PC-3 (cell line): ENCODE data around the gene ZNF221. TPM values are rescaled to one million over a fixed set of nuclear protein-coding genes. Genes with fewer than 3 reads are reported as not detected.

Experiments
- ATAC-seq: fragments of 200-7000 bp; cut with Tn5 transposase; 2 replicates; pipeline ENCODE4 v1.9.1; 2020; ENCODE audit warnings: mild to moderate bottlenecking, moderate library complexity
- BruUV-seq: library from RNA; stranded (reverse); fragments of 400-500 nt; replicated peaks from 2 replicates; lab custom pipeline; 2021; lab: Mats Ljungman, UMichigan
- CTCF ChIA-PET: fragments of 300-600 bp; sonication (Branson Sonifier 250); formaldehyde crosslinking; loops from one replicate; lab custom pipeline; 2022; ENCODE audit warnings: antibody characterized with exemption; lab: Charles Lee
- POLR2A ChIA-PET: fragments of 300-600 bp; sonication (Branson Sonifier 250); formaldehyde crosslinking; loops from one replicate; lab custom pipeline; 2022; ENCODE audit warnings: antibody characterized with exemption; ENCODE audit not compliant: unreplicated experiment; lab: Charles Lee
- DNase-seq: peaks from one replicate; pipeline ENCODE4 v3.0.0-alpha.2; 2015
- H2AFZ ChIP-seq: fragments of 300-600 bp; sonication (generic); 2 replicates; pipeline ENCODE4 v1.6.0; 2016; ENCODE audit warnings: antibody characterized with exemption, low read length
- H3F3A ChIP-seq: fragments of 300-600 bp; sonication (generic); one replicate; pipeline ENCODE4 v1.6.0; 2017; ENCODE audit warnings: antibody characterized with exemption, low read length, control low read depth, mild to moderate bottlenecking; ENCODE audit not compliant: unreplicated experiment
- H3K27ac ChIP-seq: fragments of 300-600 bp; sonication (generic); 2 replicates; pipeline ENCODE4 v1.5.1; 2016; ENCODE audit warnings: mild to moderate bottlenecking, low read length
- H3K27me3 ChIP-seq: fragments of 300-600 bp; sonication (generic); 2 replicates; pipeline ENCODE4 v1.6.1; 2016; ENCODE audit warnings: low read length, mixed read lengths
- H3K36me3 ChIP-seq: fragments of 300-600 bp; sonication (generic); 2 replicates; pipeline ENCODE4 v1.6.1; 2016; ENCODE audit warnings: low read depth, mixed run types, low read length, mixed read lengths
- H3K4me1 ChIP-seq: fragments of 300-600 bp; sonication (generic); 2 replicates; pipeline ENCODE4 v1.5.1; 2016; ENCODE audit warnings: low read length; ENCODE audit not compliant: insufficient read depth
- H3K4me2 ChIP-seq: fragments of 300-600 bp; sonication (generic); 2 replicates; pipeline ENCODE4 v1.6.0; 2016; ENCODE audit warnings: low read length
- H3K4me3 ChIP-seq: fragments of 300-600 bp; sonication (generic); 2 replicates; pipeline ENCODE4 v1.5.1; 2016; ENCODE audit warnings: mild to moderate bottlenecking, low read length, mixed read lengths
- H3K79me2 ChIP-seq: fragments of 300-600 bp; sonication (generic); 2 replicates; pipeline ENCODE4 v1.6.1; 2017; ENCODE audit warnings: low read length, mixed read lengths
- H3K9ac ChIP-seq: fragments of 300-600 bp; sonication (generic); 2 replicates; pipeline ENCODE4 v1.6.0; 2016; ENCODE audit warnings: mild to moderate bottlenecking, low read length
- H3K9me2 ChIP-seq: fragments of 300-600 bp; sonication (generic); replicated peaks from 2 replicates; pipeline ENCODE4 v1.6.1; 2016; ENCODE audit warnings: mixed run types, low read length, mixed read lengths
- H3K9me3 ChIP-seq: fragments of 300-600 bp; sonication (generic); 2 replicates; pipeline ENCODE4 v1.6.1; 2016; ENCODE audit warnings: low read length, mixed read lengths
- H4K20me1 ChIP-seq: fragments of 300-600 bp; sonication (generic); 2 replicates; pipeline ENCODE4 v1.6.1; 2016; ENCODE audit warnings: low read length, mixed read lengths
- CTCF ChIP-seq: fragments of 300-600 bp; sonication (generic); conservative IDR thresholded peaks from 2 replicates; pipeline ENCODE4 v1.5.1; 2017; ENCODE audit warnings: antibody characterized with exemption, low read depth, mild to moderate bottlenecking, low read length
- EZH2 ChIP-seq: fragments of 300-600 bp; sonication (generic); IDR thresholded peaks from one replicate; pipeline ENCODE4 v1.6.1; 2017; ENCODE audit warnings: antibody characterized with exemption, mild to moderate bottlenecking, low read length; ENCODE audit not compliant: unreplicated experiment
- EZH2phosphoT487 ChIP-seq: fragments of 300-600 bp; sonication (generic); IDR thresholded peaks from 2 replicates; pipeline ENCODE4 v1.6.1; 2018; ENCODE audit warnings: mild to moderate bottlenecking, antibody characterized with exemption, low read length, borderline replicate concordance
- intact Hi-C: fragments of 100-400 bp; cut with micrococcal nuclease; formaldehyde crosslinking; loops from 2 replicates; pipeline ENCODE4 v1.9.0; 2023
- total RNA-seq: library from RNA; depleted of rRNA; stranded (reverse); fragments of >200 nt; gene quantifications from 2 replicates; pipeline ENCODE4 v1.2.3, GENCODE V29; 2014

ZNF221 gene
- total RNA-seq, 1 experiment from 2014 or later = 0.55 TPM

DNA sequence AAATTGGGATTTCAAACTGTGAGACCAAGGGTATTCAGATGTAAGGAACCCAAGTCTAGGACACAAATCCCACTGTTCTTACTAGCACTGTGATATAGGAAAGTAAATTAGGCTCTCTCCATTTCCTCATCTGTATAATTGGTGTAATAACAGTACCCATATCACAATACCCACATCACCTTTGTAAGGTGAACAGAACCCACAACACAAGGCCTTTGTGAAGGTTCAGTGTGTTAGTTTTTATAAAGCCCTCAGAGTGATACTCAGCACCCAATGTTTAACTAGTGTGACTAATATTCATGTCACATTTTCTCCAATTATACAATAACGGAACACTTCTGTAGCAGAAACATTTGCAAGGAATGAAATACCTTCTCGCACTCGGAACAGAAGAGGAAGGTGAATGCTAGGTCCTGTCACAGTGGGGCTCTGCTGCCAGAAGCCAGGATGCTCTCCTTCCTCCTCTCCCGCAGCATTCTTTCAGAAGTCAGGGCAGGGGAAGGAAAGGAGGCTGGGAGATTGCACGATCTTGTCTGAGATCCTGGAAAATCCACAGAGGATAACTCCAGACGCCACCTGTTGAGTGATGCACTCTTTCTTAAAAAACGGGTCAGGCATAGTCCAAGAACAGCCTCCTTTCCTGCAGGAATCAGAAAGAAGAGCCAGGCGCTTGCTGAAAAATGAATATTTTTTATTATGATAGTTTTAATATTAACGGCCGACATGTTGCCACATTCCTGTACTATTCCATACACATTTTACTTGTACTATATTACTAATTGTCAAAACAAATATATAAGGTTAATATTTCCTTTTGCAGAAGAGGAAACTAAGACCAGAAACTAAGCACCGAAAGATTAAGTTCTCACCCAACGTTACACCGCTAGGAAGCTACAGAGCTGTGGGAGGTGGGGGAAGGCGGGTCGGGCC lies 16.7 kb upstream of the ZNF221 start:
- BruUV-seq = TSS peak; percentile 58
- peak overlapping the region; percentile 90 for H3K4me3 ChIP-seq
- H3K27me3 ChIP-seq = no peaks in the 10 kb centered on the region
- peaks cover 13% of the 10 kb centered on the region; the same call in 1 of the 2 replicates for H3K36me3 ChIP-seq
- H4K20me1 ChIP-seq = no peaks in the 10 kb centered on the region
- H3F3A ChIP-seq = no peaks in the 10 kb centered on the region
- ATAC-seq (peak; percentile 44; the same call in 1 of the 2 replicates), DNase-seq (peak; percentile 51)
- peak overlapping the region; percentile 84 for H3K9ac ChIP-seq
- POLR2A ChIA-PET = no interaction called here
- H3K9me3 ChIP-seq = 0 out of 2 replicates have a peak, but pooled peaks cover under 1% of the 10 kb centered on the region
- intact Hi-C loops = loop anchor here (2.0 kb wide), 1 partner anchor 16 kb away; the partner anchor contains the start of gene ZNF221
- H3K9me2 ChIP-seq = no peaks in the 10 kb centered on the region
- peaks cover 7% of the 10 kb centered on the region; the same call in 1 of the 2 replicates for H3K4me1 ChIP-seq
- peak overlapping the region; percentile 94 for H2AFZ ChIP-seq
- TF ChIP-seq CTCF = no peak; the same call in 1 of the 2 replicates
- no peak for TF ChIP-seq EZH2phosphoT487
- no peak for TF ChIP-seq EZH2
- CTCF ChIA-PET = interaction anchor here (0.9 kb wide), 1 partner anchor 115 kb away, joined by 4 read pairs; no protein-coding TSS in a partner anchor
- H3K79me2 ChIP-seq = no peaks in the 10 kb centered on the region; the same call in 1 of the 2 replicates
- H3K27ac ChIP-seq = no peak overlapping the region
- H3K4me2 ChIP-seq = peak overlapping the region; percentile 88

DNA sequence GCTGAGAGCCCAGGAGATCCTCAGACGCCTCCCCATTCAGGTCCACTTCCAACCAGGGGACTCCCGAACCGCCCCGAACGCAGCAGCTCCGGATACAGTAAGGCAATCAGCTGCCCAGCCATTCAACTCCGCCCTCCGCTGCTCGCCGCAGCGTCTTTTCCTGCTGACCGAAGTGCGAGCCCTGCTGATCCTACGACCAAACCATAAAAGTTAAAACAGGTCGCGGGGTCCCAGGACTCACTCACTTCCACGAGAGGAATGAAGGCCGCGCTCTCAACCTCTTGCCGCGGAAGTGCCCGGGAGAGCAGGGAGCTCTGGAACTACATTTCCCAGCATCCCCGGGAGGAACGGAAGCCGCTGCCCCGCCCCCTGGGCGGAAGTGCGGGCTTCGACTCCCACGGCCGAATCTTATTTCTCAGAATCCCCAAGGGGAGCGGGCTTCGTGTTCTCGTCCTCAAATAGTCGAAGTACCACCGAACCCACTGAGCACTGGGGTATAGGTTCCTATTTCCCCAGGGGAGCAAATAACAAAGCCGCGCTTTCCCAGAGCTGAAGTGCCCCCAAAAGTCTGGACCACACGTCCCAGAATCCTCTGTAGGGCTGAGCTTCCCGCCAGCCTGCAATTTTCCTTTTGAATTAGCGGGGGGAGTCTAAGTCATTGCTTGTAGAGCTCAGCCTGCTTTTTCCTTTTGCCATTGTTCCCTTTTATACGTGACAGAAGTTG lies 15.9 kb upstream of the ZNF221 start, which contains the start of gene ZNF45:
TSS of gene ZNF45 (minus strand) at position 298 of the 724 bp plus-strand sequence. CDS start 13,097 bp downstream, outside the sequence.
- ChIA-PET POLR2A (no interaction called here), CTCF (interaction anchor here (0.6 to 0.9 kb wide), 2 partner anchors 16 to 116 kb away, joined by 4 read pairs; partner anchors contain the start of gene ZNF221)
- peak; percentile 94 for ATAC-seq
- no peaks in the 10 kb centered on the region for H3K9me2 ChIP-seq
- peak; percentile 80 for DNase-seq
- no peaks in the 10 kb centered on the region; the same call in 1 of the 2 replicates for H3K79me2 ChIP-seq
- no peaks in the 10 kb centered on the region for H3K27me3 ChIP-seq
- no peaks in the 10 kb centered on the region for H4K20me1 ChIP-seq
- BruUV-seq = TSS peak; percentile 35
- H2AFZ ChIP-seq = peak within 1 kb of the TSS; percentile 94
- intact Hi-C loops = loop anchor here (1.0 to 2.0 kb wide), 2 partner anchors 16 to 178 kb away; partner anchors contain the start of genes ZNF221 and ZNF225
- H3K4me1 ChIP-seq = peaks cover 7% of the 10 kb centered on the region; the same call in 1 of the 2 replicates
- 0 out of 2 replicates have a peak, but pooled peaks cover 5% of the 10 kb centered on the region for H3K9me3 ChIP-seq
- peak within 1 kb of the TSS; percentile 90 for H3K4me3 ChIP-seq
- TF ChIP-seq EZH2 (no peak), CTCF (no peak), EZH2phosphoT487 (no peak)
- no peak within 1 kb of the TSS for H3K27ac ChIP-seq
- no peaks in the 10 kb centered on the region for H3F3A ChIP-seq
- peaks cover 8% of the 10 kb centered on the region; the same call in 1 of the 2 replicates for H3K36me3 ChIP-seq
- H3K4me2 ChIP-seq = peak within 1 kb of the TSS; percentile 88
- peak within 1 kb of the TSS; percentile 84 for H3K9ac ChIP-seq
